GM12872 (cell line): ENCODE results near the gene SLC10A2.

ENCODE experiments used
- CTCF ChIP-seq: IDR thresholded peaks from 3 replicates; pipeline ENCODE4 v1.5.1; 2011; ENCODE audit warnings: low read depth, mild to moderate bottlenecking, low read length, moderate library complexity; ENCODE audit not compliant: insufficient read depth

SLC10A2 gene

DNA sequence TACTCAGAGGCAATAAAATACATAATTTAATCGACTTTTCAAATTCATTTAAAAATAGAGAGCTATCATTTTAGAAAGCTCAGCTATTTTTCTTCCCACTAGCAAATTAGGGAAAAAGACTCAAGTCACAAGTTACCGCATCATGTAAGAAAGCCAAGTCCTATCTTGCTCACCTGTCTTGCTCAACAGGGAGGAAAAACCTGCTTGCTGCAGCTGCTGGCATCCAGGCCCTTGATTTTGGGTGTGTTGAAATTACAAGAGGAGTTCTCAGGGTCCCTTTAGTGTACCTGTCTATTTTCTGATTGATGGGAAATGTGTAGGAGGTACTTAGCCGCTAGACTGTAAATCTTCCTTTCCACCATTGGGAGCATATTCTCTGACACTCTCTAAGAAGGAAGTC, 22.2 kb downstream of the SLC10A2 start:
- TF ChIP-seq CTCF = no peak

DNA sequence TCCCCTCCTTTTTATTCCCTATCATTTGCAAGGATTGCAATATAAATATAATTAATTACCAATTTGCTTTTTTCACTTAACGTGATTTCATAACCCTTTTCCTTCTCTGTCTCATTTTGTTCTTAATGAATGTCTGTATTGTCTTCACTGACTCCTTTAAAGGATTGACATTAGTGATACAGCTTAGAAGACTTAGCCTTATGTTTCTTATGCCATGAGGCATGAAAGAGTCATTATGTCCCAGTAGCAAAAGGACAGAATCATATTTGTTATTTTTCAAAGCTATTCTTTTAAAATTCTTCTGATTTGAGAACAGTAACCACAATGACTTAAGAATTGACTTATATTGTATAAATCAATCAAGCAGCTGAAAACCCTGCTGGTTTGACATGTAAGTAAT, 26.2 kb downstream of the SLC10A2 start:
- TF ChIP-seq CTCF = no peak

DNA sequence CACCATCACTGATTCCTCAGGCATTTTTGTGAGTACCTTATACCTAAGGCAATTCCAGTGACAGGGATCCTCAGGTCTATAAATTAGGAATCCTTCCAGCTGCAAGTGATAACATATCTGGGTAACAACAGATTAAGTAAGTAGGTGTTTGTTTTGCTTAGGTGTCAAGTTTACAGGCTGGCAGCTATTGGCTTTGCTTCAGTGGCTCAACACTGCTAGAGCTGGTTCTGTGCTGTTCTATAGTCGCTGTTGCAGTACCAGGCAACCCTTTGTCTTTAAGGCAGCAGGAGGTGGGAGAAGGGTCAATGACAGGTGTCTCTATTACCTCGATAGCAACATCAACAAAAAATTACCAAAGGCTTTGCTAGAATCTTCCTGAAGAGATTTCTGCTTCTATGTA, 27.0 kb downstream of the SLC10A2 start:
- TF ChIP-seq CTCF = no peak

DNA sequence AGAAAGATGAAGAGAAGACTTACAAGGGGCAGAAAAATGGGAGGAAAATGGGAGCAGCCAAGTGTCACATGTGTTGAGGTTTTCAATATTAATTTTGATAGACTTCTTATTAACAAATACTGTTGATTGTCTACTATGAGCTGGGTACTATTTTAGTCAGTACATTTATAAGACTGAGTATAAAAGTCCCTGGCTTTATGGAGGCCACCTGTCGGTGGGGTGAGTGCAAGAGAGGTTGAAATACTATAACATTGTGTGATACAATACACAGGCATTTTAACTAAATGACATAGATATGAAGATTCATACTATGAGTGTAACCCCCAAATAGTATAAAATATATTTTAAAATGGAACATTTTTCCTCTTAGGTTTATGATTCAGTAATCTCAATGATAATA, 29.9 kb downstream of the SLC10A2 start:
- 0 out of 3 replicates have a peak, but pooled peaks have one; percentile 4 for TF ChIP-seq CTCF

- no peak for TF ChIP-seq CTCF
Measured at GRCh38 chr13:103033999-103034398, 32.2 kb downstream of the SLC10A2 start.

GRCh38 chr13:103031332-103031873, 34.8 kb downstream of the SLC10A2 start:
- no peak for TF ChIP-seq CTCF

GRCh38 chr13:103030776-103031175, 35.4 kb downstream of the SLC10A2 start:
- no peak for TF ChIP-seq CTCF
